SK-N-SH treated with all-trans-retinoic acid at 6 μM for 48 hours (cell line): Measurements from ENCODE around the gene KLHL29.

Experiments
- CSDC2 ChIP-seq: fragments of 250-450 bp; sonication (Bioruptor Pico); IDR thresholded peaks from 2 replicates; pipeline ENCODE4 v1.5.0; 2020; ENCODE audit warnings: mild to moderate bottlenecking, moderate library complexity
- GLIS3 ChIP-seq: fragments of 250-450 bp; sonication (Bioruptor Pico); IDR thresholded peaks from 2 replicates; pipeline ENCODE4 v1.5.0; 2020; ENCODE audit warnings: mild to moderate bottlenecking, moderate library complexity
- PATZ1 ChIP-seq: fragments of 250-450 bp; sonication (Bioruptor Pico); IDR thresholded peaks from 2 replicates; pipeline ENCODE4 v1.8.0; 2020; ENCODE audit warnings: mild to moderate bottlenecking, moderate library complexity, borderline replicate concordance
- ZFP30 ChIP-seq: fragments of 450-650 bp; formaldehyde crosslinking; IDR thresholded peaks from 2 replicates; pipeline ENCODE4 v1.5.0; 2022; ENCODE audit warnings: mild to moderate bottlenecking, moderate library complexity
- ZNF8 ChIP-seq: fragments of 450-650 bp; formaldehyde crosslinking; IDR thresholded peaks from 2 replicates; pipeline ENCODE4 v1.5.0; 2020; ENCODE audit warnings: mild to moderate bottlenecking, moderate library complexity
- TF ChIP-seq, protein P1 (sequence below): fragments of 250-450 bp; sonication (Bioruptor Pico); IDR thresholded peaks from 2 replicates; pipeline ENCODE4 v1.5.0; 2020; ENCODE audit warnings: mild to moderate bottlenecking, moderate library complexity

GRCh38 chr2:23388294-23388693 is 3.3 kb downstream of the KLHL29 start:
- no peak for TF ChIP-seq ZFP30
- no peak for TF ChIP-seq GLIS3
- TF ChIP-seq, protein P1, sequence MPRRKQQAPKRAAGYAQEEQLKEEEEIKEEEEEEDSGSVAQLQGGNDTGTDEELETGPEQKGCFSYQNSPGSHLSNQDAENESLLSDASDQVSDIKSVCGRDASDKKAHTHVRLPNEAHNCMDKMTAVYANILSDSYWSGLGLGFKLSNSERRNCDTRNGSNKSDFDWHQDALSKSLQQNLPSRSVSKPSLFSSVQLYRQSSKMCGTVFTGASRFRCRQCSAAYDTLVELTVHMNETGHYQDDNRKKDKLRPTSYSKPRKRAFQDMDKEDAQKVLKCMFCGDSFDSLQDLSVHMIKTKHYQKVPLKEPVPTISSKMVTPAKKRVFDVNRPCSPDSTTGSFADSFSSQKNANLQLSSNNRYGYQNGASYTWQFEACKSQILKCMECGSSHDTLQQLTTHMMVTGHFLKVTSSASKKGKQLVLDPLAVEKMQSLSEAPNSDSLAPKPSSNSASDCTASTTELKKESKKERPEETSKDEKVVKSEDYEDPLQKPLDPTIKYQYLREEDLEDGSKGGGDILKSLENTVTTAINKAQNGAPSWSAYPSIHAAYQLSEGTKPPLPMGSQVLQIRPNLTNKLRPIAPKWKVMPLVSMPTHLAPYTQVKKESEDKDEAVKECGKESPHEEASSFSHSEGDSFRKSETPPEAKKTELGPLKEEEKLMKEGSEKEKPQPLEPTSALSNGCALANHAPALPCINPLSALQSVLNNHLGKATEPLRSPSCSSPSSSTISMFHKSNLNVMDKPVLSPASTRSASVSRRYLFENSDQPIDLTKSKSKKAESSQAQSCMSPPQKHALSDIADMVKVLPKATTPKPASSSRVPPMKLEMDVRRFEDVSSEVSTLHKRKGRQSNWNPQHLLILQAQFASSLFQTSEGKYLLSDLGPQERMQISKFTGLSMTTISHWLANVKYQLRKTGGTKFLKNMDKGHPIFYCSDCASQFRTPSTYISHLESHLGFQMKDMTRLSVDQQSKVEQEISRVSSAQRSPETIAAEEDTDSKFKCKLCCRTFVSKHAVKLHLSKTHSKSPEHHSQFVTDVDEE (CRISPR knock-in tag) = no peak
- no peak for TF ChIP-seq ZNF8 (CRISPR knock-in tag)
- no peak for TF ChIP-seq PATZ1 (CRISPR knock-in tag)
- no peak for TF ChIP-seq CSDC2 (CRISPR knock-in tag)
